ENCODE results near the gene FOXP2.

GRCh38 chr7:114630201-114630990 is 215.8 kb downstream of the FOXP2 start:
- no peak for TF ChIP-seq CTCF (IDR thresholded peaks at IDR 0.05)
- TF ChIP-seq POLR2A (IDR thresholded peaks at IDR 0.05) = no peak
